Mesendoderm (in vitro differentiated cells): ENCODE data around the gene MBL2.

Experiments
- DNase-seq: peaks from one replicate; pipeline ENCODE4 v3.0.0; 2013
- H2AK5ac ChIP-seq: 2 replicates; pipeline ENCODE4 v1.6.1; 2013; ENCODE audit warnings: low read length, inconsistent platforms
- H2BK120ac ChIP-seq: 2 replicates; pipeline ENCODE4 v1.6.1; 2013; ENCODE audit warnings: low read depth, mild to moderate bottlenecking, low read length, moderate library complexity, mixed read lengths
- H2BK15ac ChIP-seq: replicated peaks from 2 replicates; pipeline ENCODE4 v1.6.1; 2013; ENCODE audit warnings: low read depth, mild to moderate bottlenecking, moderate library complexity
- H2BK5ac ChIP-seq: 2 replicates; pipeline ENCODE4 v1.6.1; 2013; ENCODE audit warnings: low read length, inconsistent platforms
- H3K18ac ChIP-seq: 2 replicates; pipeline ENCODE4 v1.6.1; 2013; ENCODE audit warnings: mild to moderate bottlenecking, low read length, mixed read lengths
- H3K23ac ChIP-seq: one replicate; pipeline ENCODE4 v1.6.1; 2013; ENCODE audit warnings: low read length
- H3K27ac ChIP-seq: 2 replicates; pipeline ENCODE4 v1.5.1; 2013; ENCODE audit warnings: low read depth, mild to moderate bottlenecking, inconsistent platforms, low read length, moderate library complexity
- H3K27me3 ChIP-seq: 2 replicates; pipeline ENCODE4 v1.6.1; 2013; ENCODE audit warnings: low read length, control low read depth, mild to moderate bottlenecking, inconsistent platforms; ENCODE audit not compliant: insufficient read depth, poor library complexity
- H3K36me3 ChIP-seq: 2 replicates; pipeline ENCODE4 v1.6.1; 2013; ENCODE audit warnings: low read length, inconsistent platforms; ENCODE audit not compliant: control insufficient read depth, insufficient read depth
- H3K4ac ChIP-seq: one replicate; pipeline ENCODE4 v1.6.1; 2013; ENCODE audit warnings: low read depth, mild to moderate bottlenecking, low read length, moderate library complexity
- H3K4me1 ChIP-seq: 2 replicates; pipeline ENCODE4 v1.6.1; 2013; ENCODE audit warnings: low read depth, low read length, inconsistent platforms; ENCODE audit not compliant: control insufficient read depth
- H3K4me2 ChIP-seq: 2 replicates; pipeline ENCODE4 v1.6.1; 2013; ENCODE audit warnings: low read length
- H3K4me3 ChIP-seq: 2 replicates; pipeline ENCODE4 v1.5.1; 2013; ENCODE audit warnings: mild to moderate bottlenecking, low read length
- H3K56ac ChIP-seq: one replicate; pipeline ENCODE4 v1.6.1; 2013; ENCODE audit warnings: low read length
- H3K79me1 ChIP-seq: 2 replicates; pipeline ENCODE4 v1.6.1; 2013; ENCODE audit warnings: low read length, inconsistent platforms
- H3K79me2 ChIP-seq: 2 replicates; pipeline ENCODE4 v1.6.1; 2013; ENCODE audit warnings: mild to moderate bottlenecking, low read length; ENCODE audit not compliant: control insufficient read depth, insufficient read depth
- H3K9ac ChIP-seq: 2 replicates; pipeline ENCODE4 v1.6.1; 2013; ENCODE audit warnings: low read length, inconsistent platforms
- H4K5ac ChIP-seq: one replicate; pipeline ENCODE4 v1.6.1; 2013; ENCODE audit warnings: low read length
- H4K8ac ChIP-seq: one replicate; pipeline ENCODE4 v1.6.1; 2013; ENCODE audit warnings: low read depth, mild to moderate bottlenecking, control low read depth, low read length, moderate library complexity
- WGBS: extraction: QIAGEN DNeasy Blood & Tissue Kit; methylation state at CpG from one replicate; pipeline ENCODE4 v1.1.7; 2013; ENCODE audit warnings: low lambda C conversion rate, missing lambda C conversion rate; ENCODE audit not compliant: insufficient coverage; ENCODE audit errors: extremely low coverage; 5-methylcytosine and 5-hydroxymethylcytosine counted together

MBL2 gene

GRCh38 chr10:52738951-52739350 is 33.6 kb downstream of the MBL2 start:
- H3K36me3 ChIP-seq: no peaks in the 10 kb centered on the region
- no peak overlapping the region for H3K23ac ChIP-seq
- H3K56ac ChIP-seq: no peak overlapping the region
- H4K8ac ChIP-seq: no peak overlapping the region
- H4K5ac ChIP-seq: no peak overlapping the region
- no peak overlapping the region for H3K9ac ChIP-seq
- no peaks in the 10 kb centered on the region for H3K79me1 ChIP-seq
- H2AK5ac ChIP-seq: no peak overlapping the region
- no peak overlapping the region for H3K4me2 ChIP-seq
- no peak for DNase-seq
- no peak overlapping the region for H2BK15ac ChIP-seq
- no peak overlapping the region for H3K18ac ChIP-seq
- H3K27me3 ChIP-seq: no peaks in the 10 kb centered on the region
- H3K27ac ChIP-seq: no peak overlapping the region
- WGBS: no CpG with 5 or more reads among the region's 5 CpGs
- H2BK120ac ChIP-seq: no peak overlapping the region
- H3K4ac ChIP-seq: no peak overlapping the region
- H3K4me3 ChIP-seq: no peak overlapping the region
- no peak overlapping the region for H2BK5ac ChIP-seq
- H3K79me2 ChIP-seq: no peaks in the 10 kb centered on the region
- no peaks in the 10 kb centered on the region for H3K4me1 ChIP-seq

GRCh38 chr10:52729271-52730104 is 43.1 kb downstream of the MBL2 start:
- Histone ChIP-seq H3K36me3 (no peaks in the 10 kb centered on the region), H2BK15ac (no peak overlapping the region), H3K27me3 (no peaks in the 10 kb centered on the region), H3K4me2 (no peak overlapping the region), H3K9ac (no peak overlapping the region), H3K4me3 (no peak overlapping the region), H2AK5ac (no peak overlapping the region), H3K56ac (no peak overlapping the region), H4K8ac (no peak overlapping the region), H4K5ac (no peak overlapping the region), H2BK120ac (no peak overlapping the region), H3K79me1 (no peaks in the 10 kb centered on the region), H3K4ac (no peak overlapping the region), H3K4me1 (no peaks in the 10 kb centered on the region), H3K23ac (no peak overlapping the region), H3K18ac (no peak overlapping the region), H2BK5ac (no peak overlapping the region), H3K79me2 (no peaks in the 10 kb centered on the region), H3K27ac (no peak overlapping the region)
- peak; percentile 22 for DNase-seq
- no CpG with 5 or more reads among the region's 9 CpGs for WGBS

- H3K23ac ChIP-seq: no peak overlapping the region
- H2BK15ac ChIP-seq: no peak overlapping the region
- H3K27ac ChIP-seq: no peak overlapping the region
- H3K4me1 ChIP-seq: no peaks in the 10 kb centered on the region
- no peak overlapping the region for H3K18ac ChIP-seq
- no peak for DNase-seq
- H2BK5ac ChIP-seq: no peak overlapping the region
- no peak overlapping the region for H2AK5ac ChIP-seq
- no peak overlapping the region for H2BK120ac ChIP-seq
- H3K56ac ChIP-seq: no peak overlapping the region
- H3K4ac ChIP-seq: no peak overlapping the region
- H3K36me3 ChIP-seq: no peaks in the 10 kb centered on the region
- no peak overlapping the region for H4K5ac ChIP-seq
- H3K4me2 ChIP-seq: no peak overlapping the region
- H3K9ac ChIP-seq: no peak overlapping the region
- H3K79me2 ChIP-seq: no peaks in the 10 kb centered on the region
- no peak overlapping the region for H4K8ac ChIP-seq
- no peak overlapping the region for H3K4me3 ChIP-seq
- H3K79me1 ChIP-seq: no peaks in the 10 kb centered on the region
- H3K27me3 ChIP-seq: no peaks in the 10 kb centered on the region
- WGBS: no CpG with 5 or more reads among the region's 4 CpGs
Measured at GRCh38 chr10:52720018-52720417, 52.6 kb downstream of the MBL2 start.
